ENCODE data around the gene CABLES2.

The CABLES2 gene

GRCh38 chr20:62403331-62403730, 3.8 kb downstream of the CABLES2 start:
- DNase-seq = no peak

GRCh38 chr20:62402456-62403150, 4.5 kb downstream of the CABLES2 start:
- no peak for DNase-seq

GRCh38 chr20:62401331-62401779, 5.7 kb downstream of the CABLES2 start:
- DNase-seq = no peak

- no peak for DNase-seq
Measured at GRCh38 chr20:62400541-62400940, 6.5 kb downstream of the CABLES2 start.

- no peak for DNase-seq
Measured at GRCh38 chr20:62400021-62400420, 7.1 kb downstream of the CABLES2 start.

GRCh38 chr20:62398120-62398821, 8.8 kb downstream of the CABLES2 start:
- no peak for DNase-seq

GRCh38 chr20:62396367-62397239, 10.5 kb downstream of the CABLES2 start:
- no peak for DNase-seq

- DNase-seq = no peak
Measured at GRCh38 chr20:62395311-62396242, 11.5 kb downstream of the CABLES2 start.

GRCh38 chr20:62394248-62395245, 12.5 kb downstream of the CABLES2 start:
- DNase-seq = no peak

GRCh38 chr20:62393830-62394229, 13.3 kb downstream of the CABLES2 start:
- no peak for DNase-seq

- DNase-seq = no peak
Measured at GRCh38 chr20:62393335-62393665, 13.8 kb downstream of the CABLES2 start.

GRCh38 chr20:62392621-62393334, 14.3 kb downstream of the CABLES2 start:
- no peak for DNase-seq

GRCh38 chr20:62392077-62392418, 15.0 kb downstream of the CABLES2 start:
- DNase-seq = no peak

GRCh38 chr20:62391165-62392076, 15.7 kb downstream of the CABLES2 start:
- no peak for DNase-seq

GRCh38 chr20:62390317-62391164, 16.5 kb downstream of the CABLES2 start:
- no peak for DNase-seq

- DNase-seq = no peak
Measured at GRCh38 chr20:62389601-62390087, 17.4 kb downstream of the CABLES2 start.

GRCh38 chr20:62388839-62389600, 18.1 kb downstream of the CABLES2 start:
- no peak for DNase-seq
